Prostate gland (tissue), 2 donors: ENCODE data around the gene KIR2DL1. TPM values are rescaled to one million over a fixed set of nuclear protein-coding genes. Genes with fewer than 3 reads are reported as not detected.
"Not testable (repeated sequence)": the region's sequence is repeated elsewhere in the genome, so short reads cannot be mapped to it uniquely, and the experiment has no call there.

ENCODE experiments used
- DNase-seq: peaks from one replicate; pipeline ENCODE4 v3.0.0-alpha.2; 2019; ENCODE audit warnings: low spot score
- H3K27ac ChIP-seq, 2 donors: fragments of 200-600 bp; sonication (generic); 2 replicates each; pipeline ENCODE4 v1.5.1; 2017 to 2019
- H3K27me3 ChIP-seq: fragments of 200-600 bp; sonication (generic); replicated peaks from 2 replicates; pipeline ENCODE4 v1.5.1; 2019; ENCODE audit not compliant: insufficient read depth
- H3K36me3 ChIP-seq, 2 donors: fragments of 200-600 bp; sonication (generic); 1 replicate in 1 of 2; 2 replicates in 1 of 2; pipeline versions ENCODE4 v1.5.1 to v1.8.1; 2017 to 2019
- H3K4me1 ChIP-seq: fragments of 200-600 bp; sonication (generic); replicated peaks from 2 replicates; pipeline ENCODE4 v1.5.1; 2019
- H3K4me3 ChIP-seq, 2 donors: fragments of 200-600 bp; sonication (generic); 2 replicates each; pipeline ENCODE4 v1.5.1; 2017 to 2019
- H3K9me3 ChIP-seq: fragments of 200-600 bp; sonication (generic); 2 replicates; pipeline ENCODE4 v1.5.1; 2017
- CTCF ChIP-seq, 4 experiments: fragments of 200-600 bp in 2 of 4; fragments of 450-650 bp in 2 of 4; sonication (generic) in 2 of 4; IDR thresholded peaks; 1 replicate in 3 of 4; 2 replicates in 1 of 4; pipeline ENCODE4 v1.5.1; 2016 to 2019; ENCODE audit warnings: antibody characterized with exemption in 4 of 4, mild to moderate bottlenecking in 2 of 4, moderate library complexity in 2 of 4
- POLR2A ChIP-seq: fragments of 450-650 bp; IDR thresholded peaks from one replicate; pipeline ENCODE4 v1.6.1; 2016; ENCODE audit warnings: antibody characterized with exemption, mild to moderate bottlenecking
- POLR2AphosphoS5 ChIP-seq: sonication (generic); formaldehyde crosslinking; IDR thresholded peaks from one replicate; pipeline ENCODE4 v1.6.1; 2017; ENCODE audit warnings: antibody characterized with exemption
- WGBS: methylation state at CpG from one replicate; pipeline ENCODE4 v1.1.5; 2018; 5-methylcytosine and 5-hydroxymethylcytosine counted together
- intact Hi-C: fragments of 100-400 bp; cut with DNase I; formaldehyde crosslinking; loops from one replicate; pipeline ENCODE4 v1.14.2; 2022
- small RNA-seq, 2 donors: library from RNA; depleted of rRNA; stranded (forward); fragments of <200 nt; gene quantifications; one replicate each; pipeline ENCODE3, GENCODE V24; 2016
- total RNA-seq, 2 donors: library from RNA; depleted of rRNA; stranded (reverse); fragments of >200 nt; gene quantifications; one replicate each; pipeline ENCODE4 v1.1.0, GENCODE V29; 2016

The KIR2DL1 gene
- total RNA-seq, 2 donors from 2014 or later = not detected

GRCh38 chr19:54817670-54818536, 48.3 kb downstream of the KIR2DL1 start:
- H3K27me3 ChIP-seq = no peaks in the 10 kb centered on the region
- no peak for DNase-seq
- no peak overlapping the region for H3K27ac ChIP-seq
- H3K4me1 ChIP-seq = no peaks in the 10 kb centered on the region
- WGBS = 81% methylated on average over 15 of the region's 15 CpGs
- no peaks in the 10 kb centered on the region for H3K9me3 ChIP-seq
- TF ChIP-seq POLR2A = no peak
- no peak for TF ChIP-seq POLR2AphosphoS5
- no peak for TF ChIP-seq CTCF (IDR thresholded peaks at IDR 0.05)
- H3K4me3 ChIP-seq = no peak overlapping the region
- intact Hi-C loops = no loop called here
- H3K36me3 ChIP-seq = no peaks in the 10 kb centered on the region

DNA sequence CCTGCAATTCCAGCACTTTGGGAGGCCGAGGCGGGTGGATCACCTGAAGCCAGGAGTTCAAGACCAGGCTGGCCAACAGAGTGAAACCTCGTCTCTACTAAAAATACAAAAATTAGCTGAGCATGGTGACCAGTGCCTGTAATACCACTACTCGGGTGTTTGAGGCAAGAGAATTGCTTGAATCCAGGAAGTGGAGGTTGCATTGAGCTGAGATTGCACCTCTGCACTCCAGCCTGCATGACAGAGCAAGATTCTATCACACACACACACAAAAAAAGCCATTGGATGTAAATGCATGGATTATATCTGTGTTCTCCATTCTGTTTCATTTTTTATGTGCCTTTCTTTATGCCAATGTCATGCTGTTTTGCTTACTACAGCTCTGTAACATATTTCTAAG, 54.8 kb downstream of the KIR2DL1 start:
- H3K4me3 ChIP-seq, H3K4me1 ChIP-seq, H3K27ac ChIP-seq, intact Hi-C loops, DNase-seq, H3K9me3 ChIP-seq, H3K27me3 ChIP-seq, H3K36me3 ChIP-seq: not testable (repeated sequence)
- WGBS = 83% methylated on average over 4 of the region's 4 CpGs

- intact Hi-C loops, H3K4me3 ChIP-seq, H3K4me1 ChIP-seq, DNase-seq, H3K9me3 ChIP-seq, H3K27ac ChIP-seq, H3K36me3 ChIP-seq, H3K27me3 ChIP-seq: not testable (repeated sequence)
- 55% methylated on average over 7 of the region's 7 CpGs for WGBS
These were observed 55.7 kb downstream of the KIR2DL1 start for GRCh38 chr19:54825326-54825725.

GRCh38 chr19:54828064-54828463, 58.5 kb downstream of the KIR2DL1 start:
- 66% methylated on average over 8 of the region's 8 CpGs for WGBS
- H3K27ac ChIP-seq = not testable (repeated sequence)

DNA sequence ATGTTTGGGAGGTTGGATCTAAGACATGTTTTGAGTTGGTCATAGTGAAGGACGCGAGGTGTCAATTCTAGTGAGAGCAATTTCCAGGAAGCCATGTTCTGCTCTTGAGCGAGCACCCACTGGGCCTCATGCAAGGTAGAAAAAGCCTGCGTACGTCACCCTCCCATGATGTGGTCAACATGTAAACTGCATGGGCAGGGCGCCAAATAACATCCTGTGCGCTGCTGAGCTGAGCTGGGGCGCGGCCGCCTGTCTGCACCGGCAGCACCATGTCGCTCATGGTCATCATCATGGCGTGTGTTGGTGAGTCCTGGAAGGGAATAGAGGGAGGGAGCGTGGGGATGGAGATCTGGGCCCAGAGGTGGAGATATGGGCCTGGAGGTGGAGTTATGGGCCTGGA, 62.9 kb downstream of the KIR2DL1 start, which contains the start of gene KIR2DS4:
Gene KIR2DS4, plus strand, starts transcription at position 181 of the 400 bp plus-strand sequence.
- H3K36me3 ChIP-seq, intact Hi-C loops, H3K4me1 ChIP-seq, H3K9me3 ChIP-seq, H3K4me3 ChIP-seq, DNase-seq, H3K27ac ChIP-seq, H3K27me3 ChIP-seq: not testable (repeated sequence)
- 87% methylated on average over 14 of the region's 14 CpGs for WGBS

More at GRCh38 chr19:54828064-54828463, 58.5 kb downstream of the KIR2DL1 start:
- H3K36me3 ChIP-seq, H3K27me3 ChIP-seq, DNase-seq, intact Hi-C loops, H3K9me3 ChIP-seq, H3K4me3 ChIP-seq, H3K4me1 ChIP-seq: not testable (repeated sequence)

Small RNAs within 50 kb of the gene (small RNA-seq; reads per million reads assigned to genes)
- 0 reads per million in 2 donors for gene KIR3DP1

Other genes with a start within 250 kb of the KIR2DL1 start
- 1 to 10 TPM; 1.6 to 2.5 TPM for gene LILRA2, start 196.0 kb upstream of the KIR2DL1 start, total RNA-seq
- 1 to 10 TPM in 1 of 2 donors, under 1 TPM in 1; 0.96 to 1.7 TPM for gene LILRA1, start 176.2 kb upstream of the KIR2DL1 start, total RNA-seq
- gene LILRB1, start 139.3 kb upstream of the KIR2DL1 start, total RNA-seq = 1 to 10 TPM in 1 of 2 donors, under 1 TPM in 1; 0.68 to 1.2 TPM
- gene LILRB4, start 106.8 kb upstream of the KIR2DL1 start, total RNA-seq = 1 to 10 TPM; 1.6 to 5.7 TPM
- not detected for gene KIR3DL3, start 45.4 kb upstream of the KIR2DL1 start, total RNA-seq
- gene KIR2DL3, start 31.3 kb upstream of the KIR2DL1 start, total RNA-seq = not detected
- gene KIR2DL4, start 33.8 kb downstream of the KIR2DL1 start, total RNA-seq = not detected
- not detected for gene KIR3DL1, start 46.7 kb downstream of the KIR2DL1 start, total RNA-seq
- gene KIR2DS4, start 62.9 kb downstream of the KIR2DL1 start, total RNA-seq = 1 to 10 TPM in 1 of 2 donors, not detected in 1; 1.4 TPM
- gene KIR3DL2, start 80.7 kb downstream of the KIR2DL1 start, total RNA-seq = not detected
- gene FCAR, start 104.4 kb downstream of the KIR2DL1 start, total RNA-seq = not detected
- under 1 TPM in 1 of 2 donors, not detected in 1; 0.34 TPM for gene NCR1, start 136.4 kb downstream of the KIR2DL1 start, total RNA-seq
- gene NLRP7, start 177.7 kb downstream of the KIR2DL1 start, total RNA-seq = 1 to 10 TPM in 1 of 2 donors, not detected in 1; 7.6 TPM
- gene NLRP2, start 196.6 kb downstream of the KIR2DL1 start, total RNA-seq = 10 to 100 TPM; 18.5 to 22.4 TPM